DOHH2 (cell line): ENCODE measurements around the gene PMP22.
"Not testable (repeated sequence)": the region's sequence is repeated elsewhere in the genome, so short reads cannot be mapped to it uniquely, and the experiment has no call there.

Source experiments
- H3F3A ChIP-seq: fragments of 200-600 bp; sonication (generic), shearing (Covaris generic); 2 replicates; pipeline ENCODE4 v1.6.0; 2016; ENCODE audit warnings: antibody characterized with exemption, mild to moderate bottlenecking; ENCODE audit not compliant: control insufficient read depth, insufficient read depth
- H3K27ac ChIP-seq: fragments of 200-600 bp; sonication (generic); 2 replicates; pipeline ENCODE4 v1.5.1; 2014; ENCODE audit warnings: low read depth, mild to moderate bottlenecking, low read length, moderate library complexity
- H3K27me3 ChIP-seq: fragments of 200-600 bp; sonication (generic); 2 replicates; pipeline ENCODE4 v1.6.1; 2014; ENCODE audit warnings: mild to moderate bottlenecking, low read length, mixed read lengths; ENCODE audit not compliant: control insufficient read depth
- H3K36me3 ChIP-seq: fragments of 200-600 bp; sonication (generic); 2 replicates; pipeline ENCODE4 v1.6.1; 2014; ENCODE audit warnings: mild to moderate bottlenecking, low read length, moderate library complexity, mixed read lengths; ENCODE audit not compliant: control insufficient read depth
- H3K4me1 ChIP-seq: fragments of 200-600 bp; sonication (generic); 2 replicates; pipeline ENCODE4 v1.6.1; 2014; ENCODE audit warnings: mild to moderate bottlenecking, low read length, mixed read lengths; ENCODE audit not compliant: control insufficient read depth
- H3K4me2 ChIP-seq: fragments of 200-600 bp; sonication (generic); 2 replicates; pipeline ENCODE4 v1.6.0; 2014; ENCODE audit warnings: mild to moderate bottlenecking, low read length, moderate library complexity
- H3K4me3 ChIP-seq: fragments of 200-600 bp; sonication (generic); 2 replicates; pipeline ENCODE4 v1.5.1; 2014; ENCODE audit warnings: mild to moderate bottlenecking, low read length, mixed read lengths
- H3K79me2 ChIP-seq: fragments of 200-600 bp; sonication (generic); 2 replicates; pipeline ENCODE4 v1.6.1; 2014; ENCODE audit warnings: mild to moderate bottlenecking, low read length, mixed read lengths; ENCODE audit not compliant: control insufficient read depth
- H3K9me2 ChIP-seq: fragments of 200-600 bp; sonication (generic); replicated peaks from 2 replicates; pipeline ENCODE4 v1.6.1; 2014; ENCODE audit warnings: mild to moderate bottlenecking, low read length, mixed read lengths; ENCODE audit not compliant: control insufficient read depth
- H3K9me3 ChIP-seq: fragments of 200-600 bp; sonication (generic); 2 replicates; pipeline ENCODE4 v1.6.1; 2014; ENCODE audit warnings: antibody characterized with exemption, low read length, mixed read lengths; ENCODE audit not compliant: control insufficient read depth, insufficient read depth
- H4K20me1 ChIP-seq: fragments of 200-600 bp; sonication (generic); 2 replicates; pipeline ENCODE4 v1.6.0; 2014; ENCODE audit warnings: low read depth, mild to moderate bottlenecking, antibody characterized with exemption, low read length, moderate library complexity; ENCODE audit not compliant: control insufficient read depth, insufficient read depth
- EZH2phosphoT487 ChIP-seq: fragments of 200-600 bp; sonication (generic); IDR thresholded peaks from 2 replicates; pipeline ENCODE4 v1.6.1; 2017; ENCODE audit warnings: borderline replicate concordance, mild to moderate bottlenecking, antibody characterized with exemption, low read length, moderate library complexity, mixed read lengths
- TF ChIP-seq, protein P1 (sequence below): fragments of 200-600 bp; sonication (generic); IDR thresholded peaks from one replicate; pipeline ENCODE4 v1.5.1; 2014; ENCODE audit warnings: antibody characterized with exemption, mild to moderate bottlenecking, low read depth, low read length; ENCODE audit not compliant: poor library complexity, severe bottlenecking

Gene PMP22

DNA sequence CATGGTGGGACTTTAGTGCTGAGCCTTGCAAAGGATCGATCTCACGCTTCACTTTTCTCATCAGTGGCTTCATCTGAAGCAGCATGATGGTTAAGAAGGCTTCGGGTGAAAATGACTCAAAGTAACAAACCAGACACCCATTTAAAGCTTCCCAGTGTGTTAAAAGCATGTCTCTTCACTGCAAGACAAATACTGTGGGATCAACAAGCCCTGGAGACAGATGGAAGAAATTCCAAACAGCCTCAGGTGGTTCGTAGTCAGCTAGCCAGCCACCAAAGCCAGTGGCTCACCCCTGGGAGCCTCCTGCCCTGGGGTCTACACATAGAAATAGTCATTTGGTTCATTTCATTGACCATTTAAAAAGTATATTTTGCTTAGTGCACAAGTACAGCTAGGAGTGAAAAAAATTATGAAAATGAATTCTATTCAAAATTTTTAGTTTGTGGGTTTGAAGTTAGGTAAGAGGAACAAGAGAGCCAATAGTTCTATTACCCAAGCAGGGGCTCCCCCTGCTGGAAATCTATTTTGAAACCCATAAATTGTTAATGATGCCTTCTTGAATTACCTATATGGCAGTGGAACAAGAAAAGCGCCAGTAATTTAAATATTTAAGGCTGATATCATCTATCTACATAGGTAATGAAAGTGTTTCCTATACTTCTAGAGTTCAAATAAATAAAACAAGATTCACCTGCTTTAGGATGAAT lies 51.6 kb downstream of the PMP22 start:
- Histone ChIP-seq H3K4me2 (no peak overlapping the region), H3K27ac (no peak overlapping the region), H3K36me3 (no peaks in the 10 kb centered on the region), H4K20me1 (no peaks in the 10 kb centered on the region), H3K4me3 (no peak overlapping the region), H3K27me3 (no peaks in the 10 kb centered on the region), H3K79me2 (no peaks in the 10 kb centered on the region), H3K9me2 (no peaks in the 10 kb centered on the region), H3K4me1 (no peaks in the 10 kb centered on the region), H3K9me3 (no peaks in the 10 kb centered on the region), H3F3A (no peaks in the 10 kb centered on the region)
- TF ChIP-seq EZH2phosphoT487, result no peak
- TF ChIP-seq, protein P1, sequence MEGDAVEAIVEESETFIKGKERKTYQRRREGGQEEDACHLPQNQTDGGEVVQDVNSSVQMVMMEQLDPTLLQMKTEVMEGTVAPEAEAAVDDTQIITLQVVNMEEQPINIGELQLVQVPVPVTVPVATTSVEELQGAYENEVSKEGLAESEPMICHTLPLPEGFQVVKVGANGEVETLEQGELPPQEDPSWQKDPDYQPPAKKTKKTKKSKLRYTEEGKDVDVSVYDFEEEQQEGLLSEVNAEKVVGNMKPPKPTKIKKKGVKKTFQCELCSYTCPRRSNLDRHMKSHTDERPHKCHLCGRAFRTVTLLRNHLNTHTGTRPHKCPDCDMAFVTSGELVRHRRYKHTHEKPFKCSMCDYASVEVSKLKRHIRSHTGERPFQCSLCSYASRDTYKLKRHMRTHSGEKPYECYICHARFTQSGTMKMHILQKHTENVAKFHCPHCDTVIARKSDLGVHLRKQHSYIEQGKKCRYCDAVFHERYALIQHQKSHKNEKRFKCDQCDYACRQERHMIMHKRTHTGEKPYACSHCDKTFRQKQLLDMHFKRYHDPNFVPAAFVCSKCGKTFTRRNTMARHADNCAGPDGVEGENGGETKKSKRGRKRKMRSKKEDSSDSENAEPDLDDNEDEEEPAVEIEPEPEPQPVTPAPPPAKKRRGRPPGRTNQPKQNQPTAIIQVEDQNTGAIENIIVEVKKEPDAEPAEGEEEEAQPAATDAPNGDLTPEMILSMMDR, result peak; percentile 45

DNA sequence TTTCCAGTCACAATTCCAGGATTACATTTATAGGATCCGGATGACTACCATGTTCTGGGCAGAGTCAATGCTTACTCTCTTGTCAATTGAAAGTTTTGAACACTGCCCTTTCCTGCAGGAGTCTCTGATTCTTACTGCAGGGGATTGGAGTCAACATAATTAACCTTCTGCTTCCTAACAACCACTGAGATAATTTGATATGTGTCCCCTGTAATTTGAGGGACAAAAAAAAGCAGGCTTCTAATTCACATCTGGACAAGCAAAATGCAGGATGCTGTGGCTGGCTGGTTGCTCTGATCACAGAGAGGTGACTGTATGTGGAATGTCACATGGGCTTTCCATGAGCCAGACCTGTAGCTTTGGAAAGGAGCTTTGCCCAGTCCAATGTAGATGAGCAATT lies 54.9 kb downstream of the PMP22 start:
- Histone ChIP-seq H3K27me3 (no peaks in the 10 kb centered on the region), H3K4me2 (no peak overlapping the region)
- TF ChIP-seq EZH2phosphoT487, result no peak
- TF ChIP-seq, protein P1, result no peak

DNA sequence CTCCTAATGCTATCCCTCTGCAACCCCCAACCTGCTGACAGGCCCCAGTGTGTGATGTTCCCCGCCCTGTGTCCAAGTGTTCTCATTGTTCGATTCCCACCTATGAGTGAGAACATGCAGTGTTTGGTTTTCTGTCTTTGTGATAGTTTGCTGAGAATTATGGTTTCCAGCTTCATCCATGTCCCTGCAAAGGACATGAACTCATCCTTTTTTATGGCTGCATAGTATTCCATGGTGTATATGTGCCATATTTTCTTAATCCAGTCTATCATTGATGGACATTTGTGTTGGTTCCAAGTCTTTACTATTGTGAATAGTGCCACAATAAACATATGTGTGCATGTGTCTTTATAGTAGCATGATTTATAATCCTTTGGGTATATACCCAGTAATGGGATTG lies 62.1 kb downstream of the PMP22 start:
- H4K20me1 ChIP-seq, H3K27me3 ChIP-seq, H3F3A ChIP-seq, H3K36me3 ChIP-seq, H3K4me2 ChIP-seq, H3K27ac ChIP-seq, H3K4me1 ChIP-seq, H3K9me2 ChIP-seq, H3K9me3 ChIP-seq, H3K4me3 ChIP-seq, H3K79me2 ChIP-seq: not testable (repeated sequence)

More for the DNA sequence above, 54.9 kb downstream of the PMP22 start:
- H3K36me3 ChIP-seq, result no peaks in the 10 kb centered on the region
- H3K4me3 ChIP-seq, result no peak overlapping the region
- no peaks in the 10 kb centered on the region for H3K4me1 ChIP-seq
- H3K9me3 ChIP-seq, result no peaks in the 10 kb centered on the region
- H3K9me2 ChIP-seq, result no peaks in the 10 kb centered on the region
- H3K79me2 ChIP-seq, result no peaks in the 10 kb centered on the region
- no peaks in the 10 kb centered on the region for H3F3A ChIP-seq
- no peak overlapping the region for H3K27ac ChIP-seq
- no peaks in the 10 kb centered on the region for H4K20me1 ChIP-seq

DNA sequence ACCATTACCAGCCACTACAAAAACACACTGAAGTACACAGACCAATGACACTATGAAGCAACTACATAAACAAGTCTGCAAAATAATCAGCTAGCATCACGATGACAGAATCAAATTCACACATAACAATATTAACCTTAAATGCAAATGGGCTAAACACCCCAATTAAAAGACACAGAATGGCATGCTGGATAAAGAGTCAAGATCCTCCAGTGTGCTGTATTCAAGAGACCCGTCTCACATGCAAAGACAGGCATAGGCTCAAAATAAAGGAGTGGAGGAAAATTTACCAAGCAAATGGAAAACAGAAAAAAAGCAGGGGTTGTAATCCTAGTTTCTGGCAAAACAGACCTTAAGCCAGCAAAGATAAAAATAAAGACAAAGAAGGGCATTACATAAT lies 64.6 kb downstream of the PMP22 start:
- not testable (repeated sequence) for H3K79me2 ChIP-seq, H3K4me3 ChIP-seq, H3K4me2 ChIP-seq, H3F3A ChIP-seq, H4K20me1 ChIP-seq, H3K9me3 ChIP-seq, H3K9me2 ChIP-seq, H3K27ac ChIP-seq, H3K27me3 ChIP-seq, H3K36me3 ChIP-seq, H3K4me1 ChIP-seq
